Keratinocyte (primary cell): ENCODE data around the gene SCUBE1.

ENCODE experiments used
- CTCF ChIP-seq, 3 experiments: IDR thresholded peaks in 1 of 3; conservative IDR thresholded peaks in 1 of 3; optimal IDR thresholded peaks in 1 of 3; 2 replicates in 2 of 3; 3 replicates in 1 of 3; pipeline versions ENCODE3 to v1.5.1; 2011; ENCODE audit warnings: low read length in 3 of 3, mild to moderate bottlenecking in 3 of 3, moderate library complexity in 2 of 3, control low read depth in 1 of 3, inconsistent platforms in 1 of 3; ENCODE audit not compliant: insufficient read depth in 2 of 3; ENCODE audit errors: extremely low read depth in 1 of 3
- EZH2 ChIP-seq: IDR thresholded peaks from one replicate; pipeline ENCODE4 v1.6.1; 2012; ENCODE audit warnings: inconsistent platforms, mild to moderate bottlenecking, low read length, moderate library complexity

- no peak for TF ChIP-seq CTCF (optimal IDR thresholded peaks at IDR 0.05 in 1 of 3, IDR thresholded peaks at IDR 0.05 in 1 of 3, conservative IDR thresholded peaks at IDR 0.05 in 1 of 3; ENCODE audit: extremely low read depth in 1 of 3, insufficient read depth in 2 of 3, low read length in 3 of 3)
- TF ChIP-seq EZH2: no peak
These were observed 98.8 kb downstream of the SCUBE1 start for GRCh38 chr22:43244402-43244801.
